ENCODE results near the gene HOXB5.
A peak's percentile ranks its signal among the peaks of the same experiment; 100 is the strongest.

- TF ChIP-seq CTCF (IDR thresholded peaks at IDR 0.05; ENCODE audit: insufficient read depth, low read depth, low read length) (no peak), EZH2 (IDR thresholded peaks at IDR 0.05; ENCODE audit: insufficient read depth, low read length) (peak; percentile 20)
Measured at GRCh38 chr17:48631693-48632578, 38.4 kb upstream of the HOXB5 start.
